ENCODE data around the gene LDB3. TPM values are rescaled to one million over a fixed set of nuclear protein-coding genes. Genes with fewer than 3 reads are reported as not detected.

Gene LDB3
- total and polyA plus RNA-seq, 9 of the 15 experiments (the other 6 are each of a cell fraction or from before 2014, with no cell fraction given) = 0.03 TPM; not detected in 8

DNA sequence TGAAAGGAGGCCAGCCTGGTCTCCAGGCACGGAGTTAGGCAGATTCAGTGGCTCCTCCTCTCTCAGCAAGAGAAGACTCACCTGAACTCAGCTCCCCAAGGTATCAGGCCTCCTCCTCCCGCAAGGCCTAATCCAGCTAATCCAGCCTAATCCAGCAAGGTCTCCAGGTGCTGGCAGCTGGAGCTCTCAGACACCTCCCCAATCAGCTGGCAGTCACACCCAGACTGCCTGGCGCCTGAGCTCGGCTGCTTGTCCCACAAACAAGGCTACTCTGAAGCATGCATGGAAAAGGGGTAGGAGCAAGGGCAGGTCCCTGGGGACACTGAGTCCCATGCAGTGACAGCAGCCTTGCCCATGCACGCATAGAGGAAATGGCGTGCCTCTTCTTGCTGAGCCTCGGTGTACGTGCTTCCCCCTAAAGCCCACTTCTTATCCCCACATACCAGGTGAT, 17.3 kb upstream of the LDB3 start:
- H3K4me2 ChIP-seq (ENCODE audit: insufficient read depth, low read length) = no peak overlapping the region
- no peak overlapping the region for H3K9ac ChIP-seq (ENCODE audit: insufficient read depth in 1 of 2, low read depth in 2 of 2, low read length in 2 of 2)
- H3K9me1 ChIP-seq (ENCODE audit: control insufficient read depth, insufficient read depth, low read length) = no peaks in the 10 kb centered on the region
- WGBS (ENCODE audit: insufficient coverage, low coverage, missing lambda C conversion rate) = 0% methylated on average over 7 of the region's 8 CpGs
- H3K4me1 ChIP-seq (replicated peaks in 1 of 2; ENCODE audit: control insufficient read depth in 2 of 2, insufficient read depth in 2 of 2, low read length in 2 of 2) = peaks cover 0 to 4% of the 10 kb centered on the region in 2 experiments; a peak in 2 of 5 replicates
- H3K36me3 ChIP-seq (ENCODE audit: control insufficient read depth, insufficient read depth, low read length) = no peaks in the 10 kb centered on the region
- DNase-seq (ENCODE audit: extremely low read depth in 1 of 4, low spot score in 3 of 4) = no peak
- FAIRE-seq = no peak
- no peak for TF ChIP-seq CSDE1 (IDR thresholded peaks at IDR 0.05)
- TF ChIP-seq ZNF79 (CRISPR knock-in tag; IDR thresholded peaks at IDR 0.05; ENCODE audit: low read depth) = no peak
- no peak for TF ChIP-seq ZNF354B (CRISPR knock-in tag; IDR thresholded peaks at IDR 0.05)
- TF ChIP-seq ETS2 (tag; IDR thresholded peaks at IDR 0.05; ENCODE audit: borderline replicate concordance, poor library complexity, severe bottlenecking) = no peak
- no peak for TF ChIP-seq NFIX (CRISPR knock-in tag; IDR thresholded peaks at IDR 0.05; ENCODE audit: low read depth)
- no peak for TF ChIP-seq SNIP1 (IDR thresholded peaks at IDR 0.05; ENCODE audit: low read depth)
- TF ChIP-seq ZNF282 (CRISPR knock-in tag; IDR thresholded peaks at IDR 0.05) = no peak
- no peak for TF ChIP-seq HNRNPL (IDR thresholded peaks at IDR 0.05; ENCODE audit: low read depth, low read length)
- no peak for TF ChIP-seq ZNF583 (CRISPR knock-in tag; IDR thresholded peaks at IDR 0.05)
- TF ChIP-seq ZNF717 (CRISPR knock-in tag; IDR thresholded peaks at IDR 0.05) = no peak
- no peak for TF ChIP-seq HMGN3 (IDR thresholded peaks at IDR 0.05; ENCODE audit: borderline replicate concordance, extremely low read depth, insufficient read length, low read depth, low read length)
- TF ChIP-seq TAF9B (IDR thresholded peaks at IDR 0.05; ENCODE audit: partially characterized antibody) = no peak
- TF ChIP-seq MAFK (IDR thresholded peaks at IDR 0.05; ENCODE audit: low read length) = no peak
- TF ChIP-seq MCM3 (IDR thresholded peaks at IDR 0.05) = no peak
- TF ChIP-seq ZNF217 (CRISPR knock-in tag; IDR thresholded peaks at IDR 0.05) = no peak
- TF ChIP-seq, protein P1, sequence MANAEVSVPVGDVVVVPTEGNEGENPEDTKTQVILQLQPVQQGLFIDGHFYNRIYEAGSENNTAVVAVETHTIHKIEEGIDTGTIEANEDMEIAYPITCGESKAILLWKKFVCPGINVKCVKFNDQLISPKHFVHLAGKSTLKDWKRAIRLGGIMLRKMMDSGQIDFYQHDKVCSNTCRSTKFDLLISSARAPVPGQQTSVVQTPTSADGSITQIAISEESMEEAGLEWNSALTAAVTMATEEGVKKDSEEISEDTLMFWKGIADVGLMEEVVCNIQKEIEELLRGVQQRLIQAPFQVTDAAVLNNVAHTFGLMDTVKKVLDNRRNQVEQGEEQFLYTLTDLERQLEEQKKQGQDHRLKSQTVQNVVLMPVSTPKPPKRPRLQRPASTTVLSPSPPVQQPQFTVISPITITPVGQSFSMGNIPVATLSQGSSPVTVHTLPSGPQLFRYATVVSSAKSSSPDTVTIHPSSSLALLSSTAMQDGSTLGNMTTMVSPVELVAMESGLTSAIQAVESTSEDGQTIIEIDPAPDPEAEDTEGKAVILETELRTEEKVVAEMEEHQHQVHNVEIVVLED (CRISPR knock-in tag; IDR thresholded peaks at IDR 0.05) = no peak
- no peak for TF ChIP-seq ZNF707 (CRISPR knock-in tag; conservative IDR thresholded peaks at IDR 0.05)
- TF ChIP-seq, protein P2, sequence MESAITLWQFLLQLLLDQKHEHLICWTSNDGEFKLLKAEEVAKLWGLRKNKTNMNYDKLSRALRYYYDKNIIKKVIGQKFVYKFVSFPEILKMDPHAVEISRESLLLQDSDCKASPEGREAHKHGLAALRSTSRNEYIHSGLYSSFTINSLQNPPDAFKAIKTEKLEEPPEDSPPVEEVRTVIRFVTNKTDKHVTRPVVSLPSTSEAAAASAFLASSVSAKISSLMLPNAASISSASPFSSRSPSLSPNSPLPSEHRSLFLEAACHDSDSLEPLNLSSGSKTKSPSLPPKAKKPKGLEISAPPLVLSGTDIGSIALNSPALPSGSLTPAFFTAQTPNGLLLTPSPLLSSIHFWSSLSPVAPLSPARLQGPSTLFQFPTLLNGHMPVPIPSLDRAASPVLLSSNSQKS (CRISPR knock-in tag; IDR thresholded peaks at IDR 0.05) = no peak
- no peak for TF ChIP-seq SMAD4 (CRISPR knock-in tag; conservative IDR thresholded peaks at IDR 0.05)
- no peak for TF ChIP-seq HLTF (IDR thresholded peaks at IDR 0.05)
- H3K4me3 ChIP-seq = no peak overlapping the region
- in situ Hi-C loops (cut with MboI) (no loop called here), intact Hi-C loops (cut with micrococcal nuclease) (no loop called here)
- H2AFZ ChIP-seq (ENCODE audit: low read depth, low read length) = no peak overlapping the region
- ATAC-seq = no peak
- no peaks in the 10 kb centered on the region for H3K79me2 ChIP-seq (ENCODE audit: control insufficient read depth, insufficient read depth, low read length)
- ChIA-PET CTCF (ENCODE audit: low intra/inter-chr PET ratio) (no interaction called here), POLR2A (interaction anchor here (1.2 kb wide), 1 partner anchor 9 kb away, joined by 5 read pairs; no protein-coding TSS in a partner anchor)
- H3K9me3 ChIP-seq (replicated peaks; ENCODE audit: control insufficient read depth, insufficient read depth, low read depth, low read length) = no peaks in the 10 kb centered on the region
- BruUV-seq (replicated peaks) = no TSS peak
- H4K20me1 ChIP-seq (replicated peaks; ENCODE audit: control insufficient read depth, insufficient read depth, low read length) = no peaks in the 10 kb centered on the region
- no peak overlapping the region for H3K27ac ChIP-seq (ENCODE audit: extremely low read depth, low read depth, low read length)
- peaks cover 4 to 72% of the 10 kb centered on the region in 2 experiments; a peak in 3 of 5 replicates for H3K27me3 ChIP-seq (ENCODE audit: control insufficient read depth in 2 of 2, insufficient read depth in 2 of 2, low read length in 2 of 2)
